ENCODE data around the gene SCFD2.

The SCFD2 gene

GRCh38 chr4:52962721-52963120, 403.1 kb downstream of the SCFD2 start:
- TF ChIP-seq REST (IDR thresholded peaks at IDR 0.05; ENCODE audit: insufficient replicate concordance, low read depth) (no peak), POLR2AphosphoS5 (IDR thresholded peaks at IDR 0.05; ENCODE audit: low read depth) (no peak), GABPA (IDR thresholded peaks at IDR 0.05; ENCODE audit: low read depth) (no peak), SPI1 (IDR thresholded peaks at IDR 0.05; ENCODE audit: borderline replicate concordance, low read depth) (no peak)
- TF ChIP-seq, protein P1, sequence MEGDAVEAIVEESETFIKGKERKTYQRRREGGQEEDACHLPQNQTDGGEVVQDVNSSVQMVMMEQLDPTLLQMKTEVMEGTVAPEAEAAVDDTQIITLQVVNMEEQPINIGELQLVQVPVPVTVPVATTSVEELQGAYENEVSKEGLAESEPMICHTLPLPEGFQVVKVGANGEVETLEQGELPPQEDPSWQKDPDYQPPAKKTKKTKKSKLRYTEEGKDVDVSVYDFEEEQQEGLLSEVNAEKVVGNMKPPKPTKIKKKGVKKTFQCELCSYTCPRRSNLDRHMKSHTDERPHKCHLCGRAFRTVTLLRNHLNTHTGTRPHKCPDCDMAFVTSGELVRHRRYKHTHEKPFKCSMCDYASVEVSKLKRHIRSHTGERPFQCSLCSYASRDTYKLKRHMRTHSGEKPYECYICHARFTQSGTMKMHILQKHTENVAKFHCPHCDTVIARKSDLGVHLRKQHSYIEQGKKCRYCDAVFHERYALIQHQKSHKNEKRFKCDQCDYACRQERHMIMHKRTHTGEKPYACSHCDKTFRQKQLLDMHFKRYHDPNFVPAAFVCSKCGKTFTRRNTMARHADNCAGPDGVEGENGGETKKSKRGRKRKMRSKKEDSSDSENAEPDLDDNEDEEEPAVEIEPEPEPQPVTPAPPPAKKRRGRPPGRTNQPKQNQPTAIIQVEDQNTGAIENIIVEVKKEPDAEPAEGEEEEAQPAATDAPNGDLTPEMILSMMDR (IDR thresholded peaks at IDR 0.05; ENCODE audit: insufficient read depth, low read length), result no peak
- Histone ChIP-seq H3K4me3 (replicated peaks; ENCODE audit: insufficient read depth, low read length) (no peak overlapping the region), H3K27me3 (ENCODE audit: insufficient read depth, poor library complexity, severe bottlenecking) (no peaks in the 10 kb centered on the region), H3K27ac (replicated peaks) (no peak overlapping the region)
- no peak for DNase-seq (ENCODE audit: low read depth in 1 of 2, low spot score in 1 of 2)

DNA sequence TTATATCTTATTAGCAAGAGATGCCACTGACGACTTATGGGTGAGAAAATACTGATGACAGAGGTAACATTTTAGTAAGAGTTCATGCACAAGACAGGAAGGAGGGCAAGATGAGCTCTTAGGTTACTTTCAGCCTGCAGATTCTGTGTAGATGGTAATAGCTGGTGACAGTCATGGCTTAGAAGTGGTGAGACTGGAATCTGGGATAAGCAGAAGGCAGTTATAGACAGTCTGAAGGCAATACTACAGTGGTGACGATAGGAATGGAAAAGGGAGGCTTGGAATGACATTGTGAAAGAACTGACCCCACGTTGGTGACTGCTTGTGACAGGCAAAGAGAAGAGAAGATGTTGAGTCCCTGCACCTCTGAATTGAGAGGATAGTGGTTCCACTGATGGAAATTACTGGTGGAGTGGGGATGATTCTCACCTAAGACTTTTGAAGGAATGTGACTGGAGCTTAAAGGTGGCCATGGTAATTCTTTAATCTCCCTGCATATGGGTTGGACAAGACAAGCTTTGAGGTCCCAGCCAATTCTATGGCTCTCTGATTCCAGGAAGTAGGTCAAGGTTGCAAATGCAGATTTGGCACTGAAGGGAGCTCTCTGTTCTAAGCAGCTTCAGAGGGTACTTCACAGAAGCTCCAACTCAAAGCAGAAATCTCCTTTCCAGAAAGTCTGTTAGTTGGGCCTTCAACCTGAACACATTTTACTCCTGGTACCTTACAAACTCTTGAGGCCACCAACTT, 404.0 kb downstream of the SCFD2 start:
- no peaks in the 10 kb centered on the region for H3K27me3 ChIP-seq (ENCODE audit: insufficient read depth, poor library complexity, severe bottlenecking)
- DNase-seq (ENCODE audit: low read depth in 1 of 2, low spot score in 1 of 2), result no peak
- H3K27ac ChIP-seq (replicated peaks), result no peak overlapping the region
- TF ChIP-seq REST (IDR thresholded peaks at IDR 0.05; ENCODE audit: insufficient replicate concordance, low read depth) (no peak), SPI1 (IDR thresholded peaks at IDR 0.05; ENCODE audit: borderline replicate concordance, low read depth) (no peak), POLR2AphosphoS5 (IDR thresholded peaks at IDR 0.05; ENCODE audit: low read depth) (no peak), GABPA (IDR thresholded peaks at IDR 0.05; ENCODE audit: low read depth) (no peak)
- TF ChIP-seq, protein P1 (IDR thresholded peaks at IDR 0.05; ENCODE audit: insufficient read depth, low read length), result no peak
- no peak overlapping the region for H3K4me3 ChIP-seq (replicated peaks; ENCODE audit: insufficient read depth, low read length)

DNA sequence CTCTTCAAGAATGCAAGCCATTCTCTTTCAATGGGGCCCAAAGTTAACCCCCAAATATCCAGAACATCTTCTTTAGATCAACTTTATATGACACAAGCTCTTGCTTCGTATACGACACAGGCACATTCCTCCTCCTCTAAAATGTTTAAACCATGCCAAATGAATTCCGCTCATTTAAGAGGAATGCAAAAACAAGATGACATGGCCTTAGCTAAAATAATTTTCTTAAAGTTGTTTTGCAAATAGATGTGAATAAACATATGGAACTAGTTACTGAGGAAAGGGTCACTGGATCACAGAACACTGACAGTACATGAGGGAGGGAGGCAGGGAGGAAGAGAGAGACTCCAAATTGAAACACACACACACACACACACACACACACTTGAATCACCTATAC, 406.3 kb downstream of the SCFD2 start:
- Histone ChIP-seq H3K4me3 (replicated peaks; ENCODE audit: insufficient read depth, low read length) (no peak overlapping the region), H3K27me3 (ENCODE audit: insufficient read depth, poor library complexity, severe bottlenecking) (no peaks in the 10 kb centered on the region), H3K27ac (replicated peaks) (no peak overlapping the region)
- no peak for DNase-seq (ENCODE audit: low read depth in 1 of 2, low spot score in 1 of 2)
- TF ChIP-seq, protein P1 (IDR thresholded peaks at IDR 0.05; ENCODE audit: insufficient read depth, low read length), result no peak
- no peak for TF ChIP-seq REST (IDR thresholded peaks at IDR 0.05; ENCODE audit: insufficient replicate concordance, low read depth)
- no peak for TF ChIP-seq GABPA (IDR thresholded peaks at IDR 0.05; ENCODE audit: low read depth)
- no peak for TF ChIP-seq SPI1 (IDR thresholded peaks at IDR 0.05; ENCODE audit: borderline replicate concordance, low read depth)
- no peak for TF ChIP-seq POLR2AphosphoS5 (IDR thresholded peaks at IDR 0.05; ENCODE audit: low read depth)

Measured in HL-60 (cell line).